AG08396 (cell line): ENCODE data around the gene AP1G2.
A peak's percentile ranks its signal among the peaks of the same experiment; 100 is the strongest.
"Not testable (repeated sequence)": the region's sequence is repeated elsewhere in the genome, so short reads cannot be mapped to it uniquely, and the experiment has no call there.

Source experiments
- DNase-seq: peaks from one replicate; pipeline ENCODE4 v3.0.0; 2012; ENCODE audit warnings: low spot score, mixed read lengths

AP1G2 gene

DNA sequence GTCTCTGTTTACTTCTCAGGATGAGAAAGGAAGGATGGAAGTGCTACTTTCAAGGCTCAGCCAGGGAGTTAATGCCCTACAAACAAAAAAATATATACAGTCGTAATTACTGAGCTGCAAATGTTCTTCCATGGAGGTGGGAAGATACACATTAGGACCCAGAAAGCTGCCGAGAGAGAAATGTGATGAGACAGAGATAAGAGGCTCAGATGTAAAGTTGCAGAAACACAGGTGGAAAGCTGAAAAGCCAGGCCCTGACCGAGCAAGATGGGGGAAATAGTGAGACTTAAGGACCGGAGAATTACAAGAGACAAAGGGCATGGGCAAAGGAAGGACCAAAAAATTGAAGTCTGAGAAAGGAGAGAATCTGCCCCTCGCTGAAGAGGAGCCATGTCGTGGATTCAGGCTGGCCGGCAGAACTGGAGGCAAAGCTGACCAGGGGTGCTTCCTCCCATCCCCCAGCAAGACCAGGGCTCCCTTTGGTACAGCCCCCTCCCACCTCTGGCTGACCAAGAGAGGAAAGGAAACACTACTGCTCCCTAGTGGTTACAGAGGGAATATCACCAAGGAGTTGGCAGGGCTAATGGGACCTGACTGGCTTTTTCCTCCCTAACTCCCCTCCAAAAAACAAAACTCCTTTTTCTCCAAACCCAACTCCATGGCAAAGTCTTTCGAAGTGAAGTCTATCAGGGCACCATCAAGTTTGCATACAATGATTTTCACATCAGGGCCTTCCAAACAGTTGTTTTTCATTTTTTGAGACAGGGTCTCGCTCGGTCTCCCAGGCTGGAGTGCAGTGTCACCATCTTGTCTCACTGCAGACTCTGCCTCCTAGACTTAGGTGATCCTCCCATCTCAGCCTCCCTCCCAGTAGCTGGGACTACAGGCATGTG lies 28.1 kb downstream of the AP1G2 start:
- DNase-seq: peak; percentile 67

DNA sequence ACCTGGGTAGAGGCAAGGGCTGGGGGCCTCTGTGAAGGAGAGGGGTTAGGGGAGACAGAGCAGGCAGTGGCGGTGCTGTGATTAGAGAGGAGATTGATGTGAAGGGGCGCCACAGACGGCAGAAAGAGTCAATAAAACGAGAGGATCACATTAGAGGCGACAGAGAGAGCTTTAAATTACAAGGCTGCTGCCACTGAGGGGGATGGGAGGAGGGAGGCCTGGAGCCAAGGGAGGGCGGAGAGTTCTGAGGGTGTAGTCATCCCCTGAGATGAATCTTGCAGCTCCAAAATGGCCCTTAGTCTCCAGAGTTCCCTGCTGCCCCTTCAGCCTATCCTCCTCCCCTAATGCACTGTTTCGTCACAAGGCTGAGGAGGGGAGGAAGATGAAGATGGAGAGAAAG lies 28.8 kb downstream of the AP1G2 start:
- DNase-seq: peak; percentile 70

- no peak for DNase-seq
Measured at GRCh38 chr14:23538050-23538718, 29.4 kb downstream of the AP1G2 start.

- no peak for DNase-seq
Measured at GRCh38 chr14:23537351-23538049, 30.1 kb downstream of the AP1G2 start.

DNA sequence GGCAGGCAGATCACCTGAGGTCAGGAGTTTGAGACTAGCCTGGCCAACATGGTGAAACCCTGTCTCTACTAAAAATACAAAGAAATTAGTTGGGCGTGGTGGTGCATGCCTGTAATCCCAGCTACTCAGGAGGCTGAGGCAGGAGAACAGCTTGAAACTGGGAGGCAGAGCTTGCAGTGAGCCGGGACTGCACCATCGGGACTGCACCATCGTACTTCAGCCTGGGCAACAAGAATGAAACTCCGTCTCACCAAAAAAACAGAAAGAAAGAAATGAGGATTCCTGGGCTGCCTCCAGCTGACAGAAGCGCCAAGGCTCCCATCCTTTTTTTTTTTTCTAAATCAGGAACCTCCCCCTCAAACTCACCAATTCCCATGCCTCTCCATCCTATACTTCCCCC lies 30.7 kb downstream of the AP1G2 start:
- DNase-seq: not testable (repeated sequence)

GRCh38 chr14:23536494-23536893 lies 31.1 kb downstream of the AP1G2 start:
- DNase-seq: no peak

DNA sequence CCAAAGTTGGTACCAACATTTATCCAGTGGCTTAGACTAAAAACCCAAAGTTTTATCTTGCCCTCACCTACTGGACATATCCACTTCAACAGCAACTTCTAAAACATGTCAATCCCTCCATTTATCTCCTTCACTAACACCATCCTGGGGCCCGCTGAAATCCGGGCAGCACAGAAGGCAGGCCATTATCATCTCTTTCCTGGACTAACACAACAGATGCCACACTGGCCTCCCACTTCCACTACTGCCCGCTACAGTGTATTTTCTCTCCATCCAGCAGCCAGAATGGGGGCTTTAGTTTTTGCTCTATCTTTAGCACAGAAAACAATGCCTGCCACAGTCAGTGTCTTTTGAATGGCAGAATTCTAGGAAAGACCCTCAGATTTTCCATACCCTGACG lies 31.6 kb downstream of the AP1G2 start:
- DNase-seq: no peak

DNA sequence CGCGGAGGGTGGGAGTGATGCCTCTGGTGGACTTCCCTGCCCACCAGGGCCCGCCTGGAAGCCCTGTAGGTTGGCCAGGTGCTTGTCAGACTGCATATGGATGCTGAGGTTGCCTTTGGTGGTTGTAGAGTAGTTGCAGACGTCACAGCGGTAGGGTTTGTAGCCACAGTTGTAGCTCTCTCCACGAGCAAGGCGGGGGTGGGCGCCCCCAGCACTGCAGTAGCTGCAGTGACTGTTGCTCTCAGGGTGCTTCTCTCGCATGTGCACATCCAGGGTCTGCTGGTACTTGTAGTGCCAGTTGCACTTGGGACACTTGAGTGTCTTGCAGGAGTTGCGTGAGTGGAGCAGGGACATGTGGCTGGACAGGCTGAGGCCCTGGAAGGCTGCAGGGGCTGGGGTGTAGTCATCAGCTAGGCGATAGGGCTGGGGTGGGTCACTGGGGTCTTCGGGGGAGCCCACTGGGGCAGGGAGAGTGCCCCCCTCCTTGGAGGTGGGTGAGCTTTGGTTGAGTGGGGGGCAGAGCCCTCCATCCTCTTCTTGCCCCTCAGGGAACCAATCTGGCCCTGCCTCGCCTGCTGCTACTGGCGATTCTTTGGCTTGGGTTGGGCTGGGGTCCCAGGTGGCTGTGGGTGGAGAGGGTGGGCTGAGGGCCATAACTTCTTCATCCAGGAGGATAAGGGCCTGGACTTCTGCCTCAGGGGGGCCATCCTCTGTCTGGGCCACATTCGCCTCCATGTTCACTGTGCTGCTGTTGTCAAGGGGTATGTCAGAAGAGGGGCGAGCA lies 33.7 kb downstream of the AP1G2 start:
- no peak for DNase-seq

DNA sequence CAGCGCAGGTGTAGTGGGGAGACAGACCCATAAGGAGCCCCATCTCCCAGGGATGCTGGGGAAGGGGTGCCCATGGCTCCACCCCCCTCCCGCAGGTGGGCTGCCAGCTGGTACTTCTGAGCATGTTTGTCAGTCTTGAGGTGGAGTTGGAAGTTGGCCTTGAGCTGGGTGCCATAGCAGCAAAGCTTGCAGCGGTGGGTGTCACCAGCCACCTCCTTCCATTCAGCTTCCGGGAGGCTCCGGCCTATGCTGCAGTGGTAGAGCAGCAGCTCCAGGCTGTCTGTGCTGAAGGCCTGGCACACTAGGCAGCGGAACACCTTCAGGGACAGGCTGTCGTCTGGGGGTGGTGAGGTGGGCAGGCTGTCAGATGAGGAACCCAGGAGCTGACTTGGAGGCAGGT lies 34.9 kb downstream of the AP1G2 start:
- DNase-seq: no peak

- DNase-seq: no peak
Measured at GRCh38 chr14:23531391-23531790, 36.2 kb downstream of the AP1G2 start.

- no peak for DNase-seq
Measured at GRCh38 chr14:23530375-23531055, 37.1 kb downstream of the AP1G2 start.

- DNase-seq: no peak
Measured at GRCh38 chr14:23529016-23529415, 38.6 kb downstream of the AP1G2 start.

DNA sequence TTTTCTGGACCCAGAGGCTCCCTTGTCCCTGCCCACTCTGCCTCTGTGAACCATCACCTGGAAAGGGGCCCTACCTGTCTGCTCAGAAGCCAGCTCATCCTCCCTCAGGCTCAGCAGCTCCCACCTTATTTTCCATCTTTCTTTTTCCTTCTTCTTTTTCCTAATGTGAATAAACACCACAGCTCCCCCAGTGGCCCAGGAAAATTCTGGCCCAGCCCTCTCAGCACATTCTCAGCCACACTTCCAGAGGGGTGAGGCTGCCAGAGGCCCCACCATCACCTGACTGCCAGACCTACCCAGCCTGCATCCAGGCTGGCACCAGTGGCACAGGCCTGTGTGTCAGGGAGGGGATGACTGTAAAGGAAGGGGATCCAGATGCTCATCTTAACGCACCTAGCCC lies 39.0 kb downstream of the AP1G2 start:
- no peak for DNase-seq

- no peak for DNase-seq
Measured at GRCh38 chr14:23525611-23526010, 42.0 kb downstream of the AP1G2 start.

GRCh38 chr14:23524954-23525353 lies 42.6 kb downstream of the AP1G2 start:
- no peak for DNase-seq

DNA sequence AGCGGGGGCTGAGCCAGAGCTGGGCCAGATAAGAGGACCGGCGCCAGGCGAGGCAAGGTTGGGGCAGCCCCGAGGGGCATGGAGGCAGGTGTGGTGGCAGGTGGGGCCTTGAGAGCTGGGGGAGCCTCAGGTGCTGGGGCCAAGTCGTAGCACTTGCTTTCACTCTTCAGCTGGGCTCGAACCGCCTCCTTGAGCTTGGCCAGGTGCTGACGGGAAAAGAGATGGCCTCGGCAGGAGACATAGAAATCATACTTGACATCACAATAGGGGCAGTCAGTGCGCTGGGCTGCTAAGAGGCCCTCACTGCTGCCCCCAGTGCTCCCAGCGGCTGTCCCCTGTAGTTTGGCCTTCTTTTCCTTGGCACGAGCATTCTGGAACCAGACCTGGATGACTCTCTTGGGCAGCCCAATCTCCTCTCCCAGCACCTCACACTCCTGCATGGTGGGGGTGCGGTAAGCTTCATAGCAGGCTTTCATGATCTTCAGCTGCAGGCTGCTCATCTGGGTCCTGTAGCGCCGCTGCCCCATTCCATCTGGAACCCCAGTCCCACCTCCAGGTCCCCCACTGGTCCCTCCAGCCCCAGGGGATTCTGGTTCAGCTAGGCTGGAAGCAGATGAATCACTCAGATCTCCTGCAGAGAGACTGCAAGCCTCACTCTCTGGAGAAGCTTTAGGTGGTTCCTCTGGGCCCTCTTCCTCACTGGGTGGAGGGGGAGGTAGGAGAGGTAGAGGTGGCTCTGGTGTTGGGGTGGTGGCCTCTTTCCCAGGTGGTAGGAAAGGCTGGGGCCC lies 44.2 kb downstream of the AP1G2 start:
- no peak for DNase-seq

DNA sequence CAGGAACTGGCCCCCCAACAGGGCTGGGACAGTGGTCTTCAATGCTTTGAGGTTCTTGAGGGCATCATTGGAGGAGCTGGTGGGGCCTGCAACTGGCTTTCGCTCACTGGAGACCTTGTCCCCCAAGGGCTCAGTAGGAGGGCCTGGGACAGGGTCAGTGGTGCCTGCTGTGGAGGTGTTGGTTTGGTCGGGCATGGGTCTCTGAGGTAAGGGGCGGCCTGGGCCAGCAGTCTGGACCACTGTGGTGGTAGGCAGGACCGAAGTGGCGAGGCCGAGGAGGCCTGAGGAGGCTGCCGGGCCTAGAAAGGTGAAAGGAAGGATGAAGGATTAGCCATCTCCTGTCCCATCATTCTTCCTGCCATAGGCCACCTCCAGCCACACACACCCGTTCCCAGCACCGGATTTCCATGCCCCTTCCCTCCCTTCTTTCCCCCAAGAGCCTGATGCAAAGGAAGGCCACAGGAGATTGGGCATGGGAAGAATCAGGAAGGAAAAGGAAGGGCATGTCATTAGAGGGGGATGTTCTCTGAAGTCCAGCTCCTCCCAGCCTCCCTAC lies 44.9 kb downstream of the AP1G2 start:
- no peak for DNase-seq

- DNase-seq: no peak
Measured at GRCh38 chr14:23521785-23522640, 45.6 kb downstream of the AP1G2 start.

- no peak for DNase-seq
Measured at GRCh38 chr14:23520899-23521533, 46.6 kb downstream of the AP1G2 start.
